SK-N-MC (cell line): ENCODE data around the gene MRPL44.

ENCODE experiments used
- EZH2 ChIP-seq: fragments of 200-600 bp; sonication (generic); IDR thresholded peaks from one replicate; pipeline ENCODE4 v1.6.1; 2017; ENCODE audit warnings: antibody characterized with exemption
- POLR2AphosphoS5 ChIP-seq: IDR thresholded peaks from 2 replicates; pipeline ENCODE4 v1.6.1; 2012; ENCODE audit warnings: mild to moderate bottlenecking, low read depth, low read length, borderline replicate concordance

GRCh38 chr2:223954401-223954800 lies 2.9 kb upstream of the MRPL44 start:
- no peak for TF ChIP-seq EZH2
- TF ChIP-seq POLR2AphosphoS5: no peak
